Activated CD4-positive, alpha-beta T cell treated with anti-CD3 and anti-CD28 coated beads for 48 hours (primary cell): ENCODE data around the gene RASL12.

Experiments used
- DNase-seq: peaks from one replicate; pipeline ENCODE4 v3.0.0-alpha.2; 2020

RASL12 gene

GRCh38 chr15:65072617-65073016, 4.8 kb upstream of the RASL12 start:
- no peak for DNase-seq

GRCh38 chr15:65072027-65072426, 4.2 kb upstream of the RASL12 start:
- no peak for DNase-seq

- DNase-seq: no peak
These were observed 3.6 kb upstream of the RASL12 start for GRCh38 chr15:65071381-65071811.

- DNase-seq: no peak
These were observed 2.2 kb upstream of the RASL12 start for GRCh38 chr15:65069779-65070546.

GRCh38 chr15:65069179-65069578, 1.4 kb upstream of the RASL12 start:
- DNase-seq: no peak

- no peak for DNase-seq
These were observed 605 bp upstream of the RASL12 start for GRCh38 chr15:65068403-65068788.

GRCh38 chr15:65067317-65067644, 510 bp downstream of the RASL12 start:
- DNase-seq: no peak

- no peak for DNase-seq
These were observed 1.0 kb downstream of the RASL12 start for GRCh38 chr15:65066635-65067316.

GRCh38 chr15:65066001-65066634, 1.7 kb downstream of the RASL12 start:
- DNase-seq: no peak

GRCh38 chr15:65062726-65063125, 5.1 kb downstream of the RASL12 start:
- no peak for DNase-seq

- no peak for DNase-seq
These were observed 5.7 kb downstream of the RASL12 start for GRCh38 chr15:65062061-65062460.

GRCh38 chr15:65060641-65061397, 7.0 kb downstream of the RASL12 start:
- no peak for DNase-seq

- no peak for DNase-seq
These were observed 7.7 kb downstream of the RASL12 start for GRCh38 chr15:65059931-65060596.

- no peak for DNase-seq
These were observed 8.4 kb downstream of the RASL12 start for GRCh38 chr15:65059369-65059750.

GRCh38 chr15:65058394-65059368, 9.1 kb downstream of the RASL12 start:
- DNase-seq: no peak

GRCh38 chr15:65057549-65057940, 10.2 kb downstream of the RASL12 start:
- no peak for DNase-seq

GRCh38 chr15:65056868-65057548, 10.8 kb downstream of the RASL12 start:
- no peak for DNase-seq

- no peak for DNase-seq
These were observed 11.7 kb downstream of the RASL12 start for GRCh38 chr15:65056106-65056505.

- DNase-seq: no peak
These were observed 12.5 kb downstream of the RASL12 start for GRCh38 chr15:65055201-65055870.
